OCI-M1 (cell line): ENCODE measurements around the gene KIF15.

Experiments
- DNase-seq: peaks from one replicate; lab custom pipeline; 2025; lab: John Stamatoyannopoulos, UW

KIF15 gene

GRCh38 chr3:44877333-44877732, 115.7 kb downstream of the KIF15 start:
- DNase-seq, result no peak

DNA sequence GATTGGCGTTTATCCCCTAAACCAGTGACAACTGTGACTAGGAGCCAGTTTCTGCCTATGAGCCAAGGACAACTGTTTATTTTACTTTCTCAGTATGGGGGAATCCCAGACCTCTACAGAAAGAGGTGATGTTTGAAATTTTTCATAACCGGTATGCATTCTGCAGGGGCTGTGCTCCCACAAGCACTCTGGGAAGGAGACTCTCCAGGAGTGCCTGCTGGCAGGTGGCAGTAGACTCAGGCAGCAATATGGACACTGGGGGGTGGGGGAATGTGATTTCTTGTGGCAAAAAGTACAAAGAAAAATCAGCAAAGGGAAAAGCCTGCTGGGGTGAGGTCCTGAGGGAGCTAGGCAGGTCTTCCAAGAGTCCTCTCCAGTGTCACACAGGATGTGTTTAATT, 118.7 kb downstream of the KIF15 start:
- DNase-seq, result no peak

DNA sequence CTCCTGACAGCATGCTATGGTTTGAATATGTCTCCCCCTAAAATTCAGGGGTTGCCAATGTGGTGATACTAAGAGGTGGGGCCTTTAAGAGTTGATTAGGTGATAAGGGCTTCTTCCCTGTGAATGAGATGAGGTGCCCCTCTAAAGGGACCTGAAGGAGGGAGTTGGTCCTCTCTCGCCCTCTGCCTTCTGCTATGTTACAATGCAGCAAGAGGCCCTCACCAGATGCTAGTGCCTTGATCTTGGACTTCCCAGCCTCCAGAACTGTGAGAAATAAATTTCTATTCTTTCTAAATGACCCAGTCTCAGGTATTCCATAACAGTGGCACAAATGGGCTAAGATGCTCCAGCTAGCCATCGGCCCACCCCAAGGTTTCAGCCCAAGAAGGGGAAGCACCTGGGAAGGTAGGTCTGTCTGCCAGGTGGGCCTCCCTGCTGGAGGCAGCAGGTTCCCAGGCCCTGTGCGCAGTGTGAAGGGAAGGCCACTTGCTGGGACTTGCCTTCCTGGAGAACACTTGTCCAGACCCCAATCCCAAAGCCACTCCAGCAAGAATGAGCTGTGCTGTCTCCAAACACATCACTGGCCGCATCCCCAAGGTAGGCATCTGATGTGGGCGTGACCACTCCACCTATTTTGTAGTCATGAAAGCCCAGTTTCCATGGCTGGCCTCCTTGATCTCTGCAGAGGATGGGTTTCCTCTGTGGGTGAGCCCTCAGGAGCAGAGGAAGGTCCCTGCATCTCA, 121.8 kb downstream of the KIF15 start:
- DNase-seq, result no peak

- no peak for DNase-seq
Measured at GRCh38 chr3:44883999-44884431, 122.4 kb downstream of the KIF15 start.

DNA sequence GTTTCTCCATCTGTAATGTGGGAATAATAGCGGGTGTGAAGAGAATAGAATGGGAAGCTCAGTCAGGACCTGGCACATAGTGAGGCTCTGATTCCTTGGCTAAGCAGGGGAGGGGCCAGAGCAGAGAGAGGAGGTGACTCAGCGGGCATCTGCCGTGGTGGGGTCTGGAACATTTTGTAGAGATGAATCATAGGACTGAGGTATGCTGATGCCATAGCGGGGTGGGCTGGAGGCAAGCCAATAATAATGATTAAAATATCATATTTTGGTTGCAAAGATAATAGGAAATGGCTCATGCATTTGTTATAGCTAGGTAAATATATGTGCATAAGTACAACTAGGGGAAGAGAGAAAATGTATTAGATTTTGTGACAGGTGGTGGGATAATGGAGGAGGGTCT, 124.0 kb downstream of the KIF15 start:
- no peak for DNase-seq

GRCh38 chr3:44886561-44886960, 125.0 kb downstream of the KIF15 start:
- no peak for DNase-seq

DNA sequence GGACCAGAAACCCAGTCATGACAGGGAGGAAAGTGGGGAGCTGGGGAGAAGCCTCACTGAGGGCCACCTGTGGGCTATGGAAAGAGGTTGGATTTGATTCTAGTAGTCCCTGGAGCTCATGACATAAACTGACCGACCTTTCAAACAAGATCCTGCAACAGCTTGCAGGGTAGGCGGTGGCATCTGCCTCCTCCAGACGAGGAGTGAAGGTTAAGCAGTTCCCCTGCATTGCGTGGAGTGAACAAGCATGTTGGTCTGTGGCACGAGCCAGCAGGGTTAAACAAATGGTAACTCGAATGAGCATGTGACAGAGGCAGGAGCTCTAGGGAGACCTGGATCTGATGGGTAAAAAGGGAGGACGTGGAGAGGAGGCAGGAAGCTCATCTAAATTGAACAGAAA, 125.5 kb downstream of the KIF15 start:
- no peak for DNase-seq

GRCh38 chr3:44890258-44890657, 128.7 kb downstream of the KIF15 start:
- no peak for DNase-seq

DNA sequence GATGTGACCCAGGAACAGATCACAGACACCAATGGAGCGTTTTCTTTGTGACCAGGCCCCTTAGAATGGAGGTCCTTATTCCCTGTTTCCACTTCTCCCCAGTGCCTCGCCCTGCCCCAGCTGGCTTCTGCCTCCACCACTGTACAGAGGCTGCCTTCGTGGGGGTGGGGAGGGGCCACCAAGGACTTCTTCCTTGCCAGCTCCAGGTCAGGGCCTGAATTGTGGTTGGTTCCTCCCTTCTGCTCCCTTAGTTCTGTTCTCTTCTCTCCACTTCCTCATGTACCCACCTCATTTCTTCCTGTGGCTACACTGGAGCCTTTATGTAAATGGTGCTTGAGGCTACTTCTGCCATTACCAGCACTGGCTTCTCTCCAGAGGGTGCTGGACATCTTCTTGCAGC, 129.3 kb downstream of the KIF15 start:
- no peak for DNase-seq

GRCh38 chr3:44892689-44893088, 131.1 kb downstream of the KIF15 start:
- DNase-seq, result no peak

GRCh38 chr3:44893097-44893496, 131.5 kb downstream of the KIF15 start:
- DNase-seq, result no peak

DNA sequence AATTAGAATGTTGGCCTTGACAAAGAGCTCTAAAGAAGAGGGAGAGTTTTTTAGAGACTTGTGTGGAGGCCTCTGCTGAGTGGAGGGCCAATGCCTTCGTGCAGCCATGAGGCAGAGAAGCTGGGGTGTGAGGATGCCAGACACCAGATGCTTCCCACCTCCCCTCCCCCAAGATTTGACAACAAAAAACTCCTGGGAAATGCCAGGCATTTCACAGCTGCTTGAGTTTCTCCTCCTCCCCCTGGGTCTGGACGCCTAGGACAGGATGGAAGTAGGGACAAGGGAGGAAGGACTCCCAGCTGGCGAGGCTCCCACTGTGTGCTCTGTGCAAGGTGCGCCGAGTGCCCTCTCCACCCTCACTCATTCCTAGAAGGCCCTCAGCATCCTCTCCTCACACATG, 132.9 kb downstream of the KIF15 start:
- no peak for DNase-seq

DNA sequence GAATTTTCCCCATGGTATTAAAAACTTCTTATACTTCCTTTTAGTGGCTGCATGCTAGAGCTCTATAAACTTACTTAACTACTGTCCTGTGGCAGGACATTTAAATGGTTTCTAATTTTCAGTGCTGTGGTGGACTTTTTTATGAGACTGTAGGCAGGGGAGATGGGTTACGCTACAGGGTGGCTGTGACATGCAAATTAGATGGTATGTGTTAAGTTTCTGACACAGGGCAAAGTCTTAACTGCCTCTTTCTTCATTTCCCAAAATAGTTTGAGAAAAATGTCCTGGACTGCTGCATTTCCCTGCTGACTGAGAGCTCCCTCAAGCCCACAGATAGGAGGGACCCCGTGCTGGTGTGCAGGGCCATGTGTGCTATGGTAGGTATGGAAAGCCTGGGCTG, 134.8 kb downstream of the KIF15 start:
- no peak for DNase-seq

DNA sequence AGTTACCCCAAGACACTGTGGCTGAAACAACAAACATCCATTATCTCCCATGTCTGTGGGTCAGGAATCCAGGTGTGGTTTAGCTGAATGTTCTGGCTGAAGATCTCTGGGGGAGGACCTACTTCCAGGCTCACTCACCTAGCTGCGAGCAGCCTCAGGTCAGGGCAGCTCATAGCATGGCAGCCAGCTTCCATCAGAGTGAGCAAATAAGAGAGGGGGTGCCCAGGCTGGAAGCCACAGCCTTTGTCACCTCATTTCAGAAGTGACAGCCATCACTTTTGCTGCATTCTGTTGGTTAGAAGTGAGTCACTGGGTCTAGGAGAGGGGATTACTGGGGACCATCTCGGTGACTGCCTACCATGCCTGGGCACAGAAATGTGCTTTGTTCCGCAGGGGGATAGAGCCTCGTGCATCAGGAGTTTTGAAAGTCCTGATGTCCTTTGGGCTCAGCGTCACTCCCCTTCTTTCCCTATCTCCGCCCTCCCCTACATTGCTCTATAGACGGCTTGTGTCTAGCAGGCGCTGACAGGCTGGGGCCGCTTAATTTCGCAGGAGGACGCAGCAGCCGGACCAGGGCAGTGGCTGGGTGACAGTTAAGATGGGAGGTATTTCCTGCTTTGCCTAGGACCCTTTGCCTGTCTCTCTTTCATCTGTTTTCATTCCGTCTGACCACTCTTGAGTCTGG, 138.2 kb downstream of the KIF15 start:
- no peak for DNase-seq

DNA sequence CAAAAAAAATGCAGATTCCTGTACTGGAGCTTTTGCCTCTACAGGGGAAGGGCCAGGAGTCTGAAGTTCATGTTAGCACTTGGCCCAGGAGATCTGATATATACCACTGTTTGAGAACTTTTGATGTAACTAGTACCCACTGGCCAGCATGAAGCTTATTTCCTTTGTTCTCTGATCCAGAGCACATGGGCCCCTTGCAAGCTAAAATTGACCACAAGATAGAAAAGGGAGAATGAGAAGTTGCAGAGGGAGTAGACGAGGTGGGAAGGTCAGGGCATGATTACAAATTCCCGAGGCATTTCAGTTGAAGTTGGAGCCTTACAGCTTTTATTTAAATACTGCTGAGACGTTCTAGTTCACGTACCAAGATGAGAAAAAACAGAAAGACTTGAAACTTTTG, 141.0 kb downstream of the KIF15 start:
- no peak for DNase-seq
